GM18526 (cell line): ENCODE results near the gene ADARB2.

ENCODE experiments used
- POLR2A ChIP-seq: IDR thresholded peaks from 3 replicates; pipeline ENCODE4 v1.6.1; 2011; ENCODE audit not compliant: insufficient read length; ENCODE audit errors: extremely low read depth

Gene ADARB2

DNA sequence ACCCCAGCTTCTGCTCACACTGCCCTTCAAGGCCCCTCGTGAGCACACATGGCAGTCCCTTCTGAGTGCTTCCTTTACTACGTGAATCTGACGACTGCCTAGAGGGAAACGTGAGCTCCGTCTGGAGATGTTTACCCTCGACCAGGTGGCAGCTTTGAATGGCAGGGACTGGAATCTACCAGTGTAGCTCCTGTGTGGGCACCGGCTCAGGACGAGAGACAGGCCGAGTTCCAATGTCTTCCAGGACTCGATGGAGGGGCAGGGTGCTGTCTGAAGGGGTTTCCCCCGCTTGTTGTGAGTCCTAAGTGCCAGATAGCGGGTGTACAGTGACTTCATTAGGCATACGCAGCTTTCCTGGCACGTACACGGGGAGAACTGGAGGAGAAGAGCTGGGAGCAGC, 229.9 kb downstream of the ADARB2 start:
- no peak for TF ChIP-seq POLR2A

GRCh38 chr10:1504940-1505339, 232.4 kb downstream of the ADARB2 start:
- TF ChIP-seq POLR2A = no peak

DNA sequence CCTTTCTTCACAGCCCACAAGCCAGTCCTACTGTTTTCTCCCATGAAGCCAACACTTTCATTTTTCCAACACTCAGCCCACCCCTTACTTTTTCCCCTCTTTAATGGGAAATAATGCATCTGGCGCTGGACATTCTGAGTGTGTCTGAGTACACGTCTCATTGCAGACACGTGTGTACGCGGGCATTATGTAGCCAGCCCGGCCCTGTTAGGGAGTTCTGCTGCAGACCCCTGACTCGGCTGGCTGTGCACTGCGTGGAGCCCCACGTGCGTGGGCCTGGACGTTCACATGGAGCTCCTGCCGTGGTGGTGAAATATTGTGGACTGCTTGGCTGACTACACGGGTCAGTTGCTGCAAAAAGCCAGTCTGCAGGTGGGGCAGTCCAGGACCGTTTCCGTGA, 233.0 kb downstream of the ADARB2 start:
- no peak for TF ChIP-seq POLR2A

DNA sequence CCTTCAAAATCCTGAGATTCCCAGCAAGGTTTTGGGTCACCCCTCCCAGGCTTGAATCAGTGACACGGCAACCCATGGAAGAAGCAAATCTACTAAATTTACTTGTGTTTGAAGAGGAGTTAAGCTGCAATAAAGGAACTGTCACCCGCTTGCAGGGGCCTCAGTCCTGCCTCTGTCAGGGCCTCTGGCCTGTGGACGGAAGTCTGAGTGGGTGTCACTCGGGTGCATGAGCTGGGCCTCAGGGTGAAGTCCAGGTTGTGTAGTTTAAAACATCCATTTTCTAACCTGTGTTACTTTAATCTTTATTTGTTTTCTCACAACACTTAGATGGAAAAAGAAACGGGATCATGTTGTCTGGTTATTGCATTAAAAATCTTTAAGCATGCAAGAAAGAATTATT, 234.9 kb downstream of the ADARB2 start:
- no peak for TF ChIP-seq POLR2A

DNA sequence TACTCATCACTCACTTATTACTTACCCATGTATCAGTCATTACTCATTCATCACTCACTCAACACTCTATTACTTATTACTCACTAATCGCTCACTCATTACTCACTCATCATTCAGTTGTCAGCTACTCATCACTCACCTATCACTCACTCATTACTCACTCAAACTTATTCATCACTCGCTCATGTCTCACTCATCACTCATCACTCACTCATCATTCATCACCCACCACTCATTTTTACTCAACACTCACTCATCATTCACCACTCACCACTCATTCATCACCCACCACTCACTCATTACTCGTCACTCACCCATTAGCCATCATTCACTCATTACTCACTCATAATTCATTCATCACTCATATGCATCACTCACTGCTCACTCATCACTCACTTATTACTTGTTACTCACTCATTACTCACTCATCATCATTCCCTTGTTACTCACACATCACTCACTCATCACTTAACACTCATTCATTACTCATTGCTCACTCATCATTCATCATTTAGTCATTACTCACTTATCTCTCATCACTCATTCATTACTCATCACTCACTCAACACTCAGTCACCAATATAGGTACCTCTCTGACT, 237.9 kb downstream of the ADARB2 start:
- no peak for TF ChIP-seq POLR2A

GRCh38 chr10:1498746-1499358, 238.5 kb downstream of the ADARB2 start:
- no peak for TF ChIP-seq POLR2A

- no peak for TF ChIP-seq POLR2A
Observed at GRCh38 chr10:1495915-1496517, 241.3 kb downstream of the ADARB2 start.

DNA sequence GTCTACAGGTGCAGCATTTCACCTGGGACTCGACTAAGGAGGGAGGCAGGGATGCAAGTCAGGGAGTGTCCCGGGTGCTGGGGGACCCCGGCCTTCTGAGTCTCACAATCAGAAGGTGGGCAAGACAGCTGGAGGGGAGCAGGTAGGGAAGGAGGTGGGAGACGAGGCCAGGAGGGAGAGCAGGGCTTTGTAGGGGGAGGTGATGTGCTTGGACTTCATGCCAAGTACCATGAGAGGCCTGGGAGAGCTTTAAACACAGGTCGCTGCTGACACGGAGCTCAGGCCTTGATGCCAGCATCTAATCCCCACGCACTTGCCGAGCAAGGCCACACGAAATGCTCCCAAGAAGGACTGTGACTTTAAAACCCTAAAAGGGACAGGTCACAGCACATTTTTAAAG, 244.7 kb downstream of the ADARB2 start:
- no peak for TF ChIP-seq POLR2A

DNA sequence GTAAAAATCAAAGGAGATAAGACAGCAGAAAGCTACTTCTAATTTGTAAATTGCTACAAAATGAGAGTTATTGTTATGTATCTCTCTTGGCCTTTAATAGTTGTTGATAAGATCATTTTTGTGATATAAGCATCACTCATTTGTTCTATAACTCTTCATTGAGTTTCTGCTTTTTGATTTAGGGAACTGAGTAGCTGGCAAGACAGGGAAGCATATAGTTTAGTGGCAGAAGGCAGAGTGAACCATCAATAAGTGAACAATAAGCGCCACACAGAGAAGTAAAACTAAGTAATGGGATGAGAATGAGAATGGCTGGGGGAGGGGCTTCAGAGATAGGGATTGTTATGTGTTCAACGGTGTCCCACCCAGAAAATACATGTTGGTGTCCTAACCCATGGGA, 245.4 kb downstream of the ADARB2 start:
- no peak for TF ChIP-seq POLR2A

DNA sequence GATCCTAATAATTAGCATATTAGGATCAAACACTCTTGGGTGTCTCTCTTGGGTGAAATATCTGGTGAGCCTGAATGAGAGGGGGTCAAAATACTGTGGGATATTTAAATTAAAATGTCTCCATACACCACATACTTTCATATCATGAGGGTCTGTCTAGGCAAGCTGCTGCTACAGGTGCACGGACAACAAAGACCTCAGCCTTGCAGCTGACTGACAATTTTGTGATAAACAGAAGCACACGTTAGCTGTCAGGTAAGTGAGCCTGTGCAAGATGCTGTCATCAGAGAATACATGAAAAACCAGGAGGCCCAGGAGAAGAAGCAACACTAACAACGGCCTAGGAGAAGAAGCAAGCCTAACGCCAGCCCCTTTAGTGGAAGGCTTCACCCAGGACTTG, 247.5 kb downstream of the ADARB2 start:
- TF ChIP-seq POLR2A = no peak

DNA sequence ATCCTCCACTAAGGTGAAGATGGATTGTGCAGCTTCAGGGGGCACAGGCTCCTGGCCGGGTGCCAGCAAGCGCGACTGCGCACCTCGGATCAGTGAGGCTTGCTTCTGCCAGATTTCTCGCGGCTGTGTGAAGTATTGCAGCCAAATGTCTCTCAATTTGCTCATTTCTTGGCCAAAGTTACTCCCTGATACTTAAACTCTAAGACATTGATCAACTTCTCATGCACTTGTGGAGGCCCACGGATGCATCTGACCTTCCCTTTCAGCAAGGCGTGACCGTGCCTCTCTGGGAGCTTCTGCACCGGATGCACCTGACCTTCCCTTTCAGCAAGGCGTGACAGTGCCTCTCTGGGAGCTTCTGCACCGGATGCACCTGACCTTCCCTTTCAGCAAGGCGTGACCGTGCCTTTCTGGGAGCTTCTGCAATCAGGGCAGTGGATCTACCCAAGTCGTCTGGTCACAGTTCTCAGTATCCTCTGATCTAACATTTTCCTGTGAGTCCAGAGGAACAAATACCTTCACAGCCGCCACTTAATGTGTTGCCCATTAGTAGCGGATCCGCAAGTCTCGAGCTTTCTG, 248.3 kb downstream of the ADARB2 start:
- TF ChIP-seq POLR2A = no peak

DNA sequence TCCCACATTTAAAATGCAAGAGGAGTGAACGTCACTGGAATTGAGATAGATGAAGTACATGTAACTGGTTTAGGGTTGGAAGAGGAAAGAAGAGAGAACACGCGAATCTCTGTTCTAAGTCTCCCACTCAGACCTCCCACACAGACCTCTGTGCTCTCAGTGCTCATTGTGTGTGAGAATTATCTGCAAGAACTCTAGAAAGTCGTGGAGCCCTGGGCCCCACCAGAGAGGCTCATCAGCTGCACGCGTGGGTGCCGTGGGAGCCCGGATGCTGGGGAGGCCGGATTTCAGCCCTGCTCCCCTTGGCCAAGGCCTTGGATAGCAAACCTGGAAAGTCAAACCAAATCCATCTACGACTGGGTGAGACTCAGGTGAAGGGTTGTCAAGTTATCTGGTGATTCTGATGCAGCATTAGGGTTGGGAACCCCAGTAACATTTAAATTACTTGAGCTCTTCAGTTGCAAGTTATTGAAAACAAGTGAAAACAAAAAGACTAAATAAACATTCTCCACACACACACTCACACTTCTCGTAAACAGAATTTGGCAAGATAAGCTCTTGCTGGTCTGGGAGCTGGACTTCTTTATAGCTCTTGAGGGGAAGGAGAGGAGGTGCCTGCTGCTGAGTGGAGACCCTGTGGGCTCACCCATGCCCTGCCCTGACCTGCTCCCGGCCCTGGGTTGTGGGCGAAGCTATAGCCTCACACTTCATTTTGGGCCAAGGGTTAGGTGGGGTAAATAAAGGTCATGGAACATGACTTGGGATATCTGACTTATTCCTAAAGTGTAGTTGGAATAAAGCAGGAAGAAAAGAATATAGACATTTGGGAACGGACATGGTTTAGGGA, 250.3 kb downstream of the ADARB2 start:
- TF ChIP-seq POLR2A = no peak

DNA sequence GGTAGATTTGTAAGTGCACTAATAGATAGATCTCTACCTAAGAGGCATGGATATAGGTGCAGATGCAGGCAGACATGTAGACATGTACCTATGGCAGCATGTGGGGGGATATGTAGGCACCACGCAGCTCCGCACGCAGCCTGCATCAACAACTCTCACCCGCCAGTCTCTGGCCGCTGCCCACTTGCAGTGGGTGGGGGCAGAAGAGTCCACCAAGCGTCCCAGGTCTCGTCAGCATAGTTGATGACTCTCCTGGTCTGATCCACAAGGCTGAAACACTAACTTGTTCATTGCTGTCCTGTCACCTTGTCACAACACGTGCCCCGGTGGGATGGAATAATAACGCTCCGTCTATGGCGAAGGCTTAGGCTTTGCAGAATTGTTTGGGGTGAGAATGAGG, 252.0 kb downstream of the ADARB2 start:
- no peak for TF ChIP-seq POLR2A

DNA sequence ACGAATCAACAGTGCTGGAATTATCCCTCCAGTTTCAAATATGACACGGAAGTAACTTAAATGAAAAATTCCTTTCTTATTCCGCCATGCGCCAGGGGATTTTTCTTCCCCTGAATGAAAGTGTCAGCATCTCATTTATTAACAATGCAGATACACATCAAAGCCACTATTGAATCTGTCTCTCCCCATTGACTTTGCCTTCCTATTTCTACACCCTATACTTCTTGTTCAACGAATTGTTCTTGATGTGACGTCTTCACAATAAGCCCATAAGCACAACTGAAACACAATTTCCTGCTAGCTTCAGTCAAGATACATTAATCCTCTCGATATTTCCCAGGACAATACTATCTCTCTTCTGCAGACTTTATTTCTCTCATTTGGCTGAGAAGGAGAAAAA, 253.5 kb downstream of the ADARB2 start:
- TF ChIP-seq POLR2A = no peak

GRCh38 chr10:1483246-1483645, 254.1 kb downstream of the ADARB2 start:
- no peak for TF ChIP-seq POLR2A

DNA sequence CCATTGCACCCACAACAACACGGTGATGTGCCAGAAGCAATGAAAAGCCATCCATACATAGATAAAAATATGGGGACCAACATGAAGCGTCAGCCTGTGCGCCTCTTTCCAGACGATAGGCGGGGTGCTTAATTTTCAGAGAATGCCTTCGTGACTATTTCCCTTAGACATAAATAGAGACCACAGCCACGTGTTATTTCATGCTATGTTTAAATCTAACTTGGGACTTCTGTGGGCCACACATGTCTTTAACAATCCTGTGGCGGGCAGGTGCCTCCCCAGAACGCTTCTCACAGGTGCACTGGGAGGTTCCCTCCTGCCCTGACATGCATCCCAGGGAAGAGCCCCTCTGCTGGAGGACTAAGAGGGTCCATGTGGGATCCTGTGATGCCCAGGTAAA, 259.7 kb downstream of the ADARB2 start:
- TF ChIP-seq POLR2A = no peak

DNA sequence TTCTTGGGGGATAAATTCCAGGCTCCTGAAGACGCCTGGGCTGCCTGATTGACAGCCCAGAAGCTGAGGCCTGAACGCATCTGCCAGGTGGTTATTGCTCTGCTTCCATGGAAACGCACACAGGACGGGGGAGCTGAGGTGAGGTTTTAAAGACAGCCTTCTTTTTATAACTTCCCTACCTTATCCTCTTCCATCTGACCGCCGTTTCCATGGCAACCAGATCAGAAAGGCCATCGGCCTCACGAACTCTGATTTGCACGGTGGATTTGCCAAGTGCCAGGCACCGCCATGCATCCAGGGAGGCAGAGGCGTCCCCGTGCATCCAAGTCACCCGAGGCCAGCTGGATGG, 260.9 kb downstream of the ADARB2 start:
- no peak for TF ChIP-seq POLR2A
